WI38 (cell line): ENCODE data around the gene PITPNM3.

Source experiments
- H3K4me3 ChIP-seq: 2 replicates; pipeline ENCODE4 v1.5.1; 2011; ENCODE audit warnings: low read depth, mild to moderate bottlenecking, control low read depth, low read length
- TF ChIP-seq, protein P1 (sequence below): IDR thresholded peaks from 2 replicates; pipeline ENCODE4 v1.5.1; 2012; ENCODE audit warnings: low read depth, mild to moderate bottlenecking, control low read depth, low read length

Gene PITPNM3

DNA sequence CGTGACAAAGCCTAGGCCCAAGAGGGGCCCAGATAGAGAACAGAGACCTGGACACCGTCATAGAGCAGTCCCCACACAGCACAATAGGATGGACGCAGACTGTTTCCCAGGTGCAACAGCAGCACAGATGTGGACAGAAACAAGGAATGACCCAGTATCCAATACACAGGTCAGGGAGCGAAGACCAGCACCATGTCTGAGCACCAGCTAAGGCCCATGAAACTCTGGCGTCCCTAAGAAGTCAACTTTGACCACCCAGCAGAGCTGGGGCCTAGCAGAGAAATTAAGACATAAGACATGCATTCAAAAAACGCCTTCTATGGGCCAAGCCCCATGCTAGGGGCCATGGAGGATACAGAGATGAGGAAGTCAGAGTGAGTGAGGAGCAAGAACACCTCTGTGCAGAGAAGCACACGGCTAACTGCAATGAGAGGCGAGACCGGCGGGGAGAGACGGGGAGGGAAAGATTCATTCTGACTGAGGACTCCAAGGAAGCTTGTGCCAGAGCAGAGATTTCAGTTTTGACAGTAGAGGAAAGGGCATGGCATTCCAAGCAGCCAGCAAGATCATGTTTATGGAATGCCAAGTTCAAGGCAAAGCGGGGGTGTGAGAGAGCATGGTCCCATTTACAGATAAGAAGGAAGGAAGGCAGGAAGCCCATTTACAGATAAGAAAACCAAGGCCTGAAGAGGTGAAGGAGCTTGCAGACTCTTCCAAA, 50.8 kb downstream of the PITPNM3 start:
- H3K4me3 ChIP-seq: no peak overlapping the region
- TF ChIP-seq, protein P1, sequence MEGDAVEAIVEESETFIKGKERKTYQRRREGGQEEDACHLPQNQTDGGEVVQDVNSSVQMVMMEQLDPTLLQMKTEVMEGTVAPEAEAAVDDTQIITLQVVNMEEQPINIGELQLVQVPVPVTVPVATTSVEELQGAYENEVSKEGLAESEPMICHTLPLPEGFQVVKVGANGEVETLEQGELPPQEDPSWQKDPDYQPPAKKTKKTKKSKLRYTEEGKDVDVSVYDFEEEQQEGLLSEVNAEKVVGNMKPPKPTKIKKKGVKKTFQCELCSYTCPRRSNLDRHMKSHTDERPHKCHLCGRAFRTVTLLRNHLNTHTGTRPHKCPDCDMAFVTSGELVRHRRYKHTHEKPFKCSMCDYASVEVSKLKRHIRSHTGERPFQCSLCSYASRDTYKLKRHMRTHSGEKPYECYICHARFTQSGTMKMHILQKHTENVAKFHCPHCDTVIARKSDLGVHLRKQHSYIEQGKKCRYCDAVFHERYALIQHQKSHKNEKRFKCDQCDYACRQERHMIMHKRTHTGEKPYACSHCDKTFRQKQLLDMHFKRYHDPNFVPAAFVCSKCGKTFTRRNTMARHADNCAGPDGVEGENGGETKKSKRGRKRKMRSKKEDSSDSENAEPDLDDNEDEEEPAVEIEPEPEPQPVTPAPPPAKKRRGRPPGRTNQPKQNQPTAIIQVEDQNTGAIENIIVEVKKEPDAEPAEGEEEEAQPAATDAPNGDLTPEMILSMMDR: no peak

DNA sequence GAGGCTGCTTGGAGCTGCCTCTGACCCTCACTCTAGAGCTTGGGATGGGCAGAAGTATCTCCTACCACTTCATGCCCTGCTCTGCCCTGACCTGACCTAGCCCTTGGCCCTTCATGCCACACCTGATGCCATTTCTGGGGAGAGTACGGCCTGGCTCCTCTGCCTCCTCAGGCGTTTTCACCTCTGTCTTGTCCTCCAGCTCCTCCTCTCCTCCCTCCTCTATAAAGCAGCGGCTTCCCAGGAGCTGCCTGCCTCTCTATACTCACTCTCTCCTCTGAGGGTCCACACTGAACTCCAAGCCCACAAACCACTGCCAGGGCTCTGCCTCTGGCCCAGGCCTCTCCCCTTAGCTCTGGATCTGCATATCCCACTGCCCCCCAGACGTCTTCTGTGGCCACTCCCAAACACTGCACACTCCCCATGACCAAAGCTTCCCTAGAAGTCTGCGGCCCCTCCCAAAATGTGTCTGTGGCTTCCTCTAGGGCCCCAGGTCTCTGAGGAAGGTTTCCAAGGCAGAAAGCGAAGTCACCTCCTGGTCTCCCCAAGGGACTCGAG, 52.6 kb downstream of the PITPNM3 start:
- TF ChIP-seq, protein P1: no peak
- no peak overlapping the region for H3K4me3 ChIP-seq

DNA sequence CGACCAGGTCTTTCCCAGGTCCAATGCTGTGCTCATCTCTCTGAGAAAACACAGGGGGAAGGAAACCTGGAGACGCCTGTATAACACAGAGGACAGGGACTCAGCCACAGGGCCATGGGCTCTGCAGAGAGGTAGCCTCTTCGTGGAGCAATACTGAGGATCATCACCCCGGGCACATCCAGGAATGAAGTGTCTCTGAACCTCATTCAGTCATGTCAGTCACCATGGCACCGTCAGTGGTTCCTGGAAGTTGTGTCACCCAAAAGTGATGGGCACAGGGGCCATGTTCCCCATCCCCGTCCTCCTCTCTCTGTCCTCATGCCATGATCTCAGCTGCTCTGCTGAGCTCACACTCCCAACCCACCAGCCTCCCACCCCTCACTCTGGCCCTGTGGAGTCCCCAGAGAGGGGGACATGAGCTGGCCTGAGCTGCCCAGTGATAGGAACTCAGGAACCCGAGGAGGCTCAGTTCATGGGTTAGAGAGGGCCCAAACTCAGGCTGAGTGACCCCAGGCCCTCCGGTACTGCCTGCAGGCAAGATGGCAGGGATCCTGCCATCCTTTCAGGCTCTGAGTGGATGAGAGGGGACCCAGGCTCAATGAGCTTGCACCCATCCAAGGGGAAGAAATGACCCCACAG, 53.4 kb downstream of the PITPNM3 start:
- H3K4me3 ChIP-seq: no peak overlapping the region
- TF ChIP-seq, protein P1: no peak

DNA sequence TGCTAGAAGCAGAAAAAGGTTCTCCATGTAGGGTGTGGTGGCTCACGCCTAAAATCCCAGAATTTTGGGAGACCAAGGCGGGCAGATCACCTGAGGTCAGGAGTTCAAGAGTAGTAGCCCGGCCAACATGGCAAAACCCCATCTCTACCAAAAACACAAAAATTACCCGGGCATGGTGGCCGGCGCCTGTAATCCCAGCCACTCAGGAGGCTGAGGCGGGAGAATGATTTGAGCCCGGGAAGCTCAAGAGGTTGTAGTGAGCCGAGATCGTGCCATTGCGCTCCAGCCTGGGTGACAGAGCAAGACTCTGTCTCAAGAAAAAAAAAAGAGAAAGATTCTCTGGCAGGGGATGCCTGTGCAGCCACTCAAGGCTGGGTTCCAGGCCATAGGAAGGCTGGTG, 54.2 kb downstream of the PITPNM3 start:
- TF ChIP-seq, protein P1: no peak
- H3K4me3 ChIP-seq: no peak overlapping the region

DNA sequence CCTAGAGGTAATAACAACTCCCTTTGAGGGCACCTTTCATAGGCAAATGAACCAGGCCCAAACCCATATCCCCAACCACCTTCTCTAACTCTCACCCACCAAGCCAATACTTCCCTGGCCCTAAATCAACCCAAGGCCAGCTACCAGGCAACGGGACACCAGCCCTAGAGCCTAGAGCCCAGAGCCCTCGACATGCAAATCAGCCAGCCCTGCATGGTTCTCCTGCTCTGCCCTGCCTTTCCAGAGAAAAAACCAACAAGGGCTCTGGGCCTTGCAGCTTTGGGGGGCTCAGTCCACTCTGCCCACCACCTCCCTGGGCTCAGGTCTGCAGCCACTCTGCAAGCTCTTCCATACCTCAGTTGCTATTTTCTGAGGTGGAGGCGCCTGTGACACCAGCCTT, 55.0 kb downstream of the PITPNM3 start:
- TF ChIP-seq, protein P1: no peak
- H3K4me3 ChIP-seq: no peak overlapping the region

DNA sequence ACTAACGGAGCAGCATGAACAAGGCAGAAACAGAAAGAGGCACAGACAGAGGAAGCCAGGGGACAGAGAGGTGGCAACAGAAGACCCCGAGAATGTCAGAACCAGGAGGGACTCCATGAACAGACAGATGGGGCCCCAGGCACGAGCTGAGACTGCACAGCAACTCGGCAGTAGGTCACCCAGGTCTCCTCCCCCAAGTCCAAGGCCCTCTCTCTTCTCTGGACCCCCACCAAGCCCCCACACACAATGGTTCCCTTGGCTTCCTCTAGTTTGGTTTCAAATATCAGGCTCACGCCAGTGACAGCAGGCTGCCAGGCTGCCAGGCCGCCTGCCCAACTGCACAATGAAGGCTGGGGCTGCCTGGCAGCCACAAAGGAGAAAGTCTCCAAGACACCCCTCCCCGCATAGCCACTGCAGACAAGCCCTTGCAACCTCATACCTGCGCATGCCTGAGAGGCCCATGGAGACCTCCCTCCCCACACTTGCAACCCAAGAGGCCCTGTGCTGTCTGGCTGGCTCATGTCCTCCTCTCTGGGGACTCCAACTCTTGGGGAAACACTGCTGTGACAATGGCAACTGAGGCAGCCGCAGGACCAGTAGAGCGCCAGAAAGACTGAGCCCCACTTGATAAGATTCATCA, 57.3 kb downstream of the PITPNM3 start:
- no peak overlapping the region for H3K4me3 ChIP-seq
- TF ChIP-seq, protein P1: no peak

DNA sequence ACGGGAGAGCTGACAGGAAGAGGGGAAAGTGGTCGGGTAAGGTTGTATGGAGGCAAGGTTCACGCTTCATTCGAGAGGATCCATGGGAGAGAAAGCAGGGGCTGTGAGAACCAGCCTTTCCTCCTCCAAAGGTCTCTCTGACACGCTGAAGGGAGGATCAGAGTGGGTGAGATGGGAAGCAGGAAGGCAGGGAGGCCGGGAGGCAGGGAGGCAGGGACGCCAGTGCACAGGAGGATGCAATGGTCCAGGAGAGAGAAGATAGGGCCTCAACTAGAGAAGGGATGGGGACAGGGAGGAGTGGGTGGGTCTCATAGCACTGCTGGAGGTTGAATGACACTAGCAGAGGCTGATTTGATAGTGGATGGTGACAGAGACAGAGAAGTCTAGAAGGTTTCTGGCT, 58.0 kb downstream of the PITPNM3 start:
- TF ChIP-seq, protein P1: no peak
- no peak overlapping the region for H3K4me3 ChIP-seq
